H1 (cell line): ENCODE results near the gene BHLHE23. TPM values are rescaled to one million over a fixed set of nuclear protein-coding genes. Genes with fewer than 3 reads are reported as not detected.

Experiments
- ATF2 ChIP-seq: IDR thresholded peaks from 2 replicates; pipeline ENCODE4 v1.6.1; 2012; ENCODE audit warnings: low read length, inconsistent platforms
- CEBPB ChIP-seq: IDR thresholded peaks from 2 replicates; pipeline ENCODE4 v1.6.1; 2012; ENCODE audit warnings: low read depth, low read length
- CHD7 ChIP-seq: fragments of 300-600 bp; sonication (generic); IDR thresholded peaks from 2 replicates; pipeline ENCODE4 v1.7.1; 2012; ENCODE audit warnings: low read length, moderate library complexity, mild to moderate bottlenecking, inconsistent platforms; ENCODE audit not compliant: insufficient replicate concordance
- RAD21 ChIP-seq, 2 experiments: IDR thresholded peaks in 1 of 2; conservative IDR thresholded peaks in 1 of 2; 2 replicates each; pipeline ENCODE4 v1.6.1; 2011; ENCODE audit warnings: low read depth in 2 of 2, low read length in 2 of 2, improper control_type of control experiment in 1 of 2, inconsistent platforms in 1 of 2, mild to moderate bottlenecking in 1 of 2, moderate library complexity in 1 of 2
- SAP30 ChIP-seq: fragments of 300-600 bp; sonication (generic); IDR thresholded peaks from 2 replicates; pipeline ENCODE4 v1.7.1; 2012; ENCODE audit warnings: low read length, moderate library complexity, mild to moderate bottlenecking, inconsistent platforms; ENCODE audit not compliant: insufficient read depth, insufficient replicate concordance
- SP4 ChIP-seq: IDR thresholded peaks from 2 replicates; pipeline ENCODE4 v1.6.1; 2012; ENCODE audit warnings: low read length, inconsistent platforms
- TAF7 ChIP-seq: optimal IDR thresholded peaks from 2 replicates; pipeline ENCODE3; 2011; ENCODE audit warnings: low read depth, mild to moderate bottlenecking, inconsistent platforms, low read length, moderate library complexity, borderline replicate concordance
- polyA plus RNA-seq, 7 experiments: library from polyadenylated mRNA; depleted of rRNA in 3 of 7; stranded (reverse) in 5 of 7; unstranded in 2 of 7; fragments of >200 nt in 5 of 7; fragments of 200-250 nt in 2 of 7; gene quantifications; 1 replicate in 5 of 7; 2 replicates in 1 of 7; 4 replicates in 1 of 7; pipeline versions ENCODE4 v1.2.1 to v1.2.3, GENCODE V29; 2011 to 2013; ENCODE audit warnings: missing spikeins in 2 of 7, mixed read lengths in 2 of 7
- total RNA-seq: library from RNA; stranded (reverse); fragmentation: NEBNext Ultra II Directional; extraction: Animal tissue kit (Norgen Biotek cat#: 25700); gene quantifications from 2 replicates; pipeline ENCODE4 v1.2.1, GENCODE V29; 2021

BHLHE23 gene
- total and polyA plus RNA-seq, 2 of the 8 experiments (the other 6 are each of a cell fraction or from before 2014, with no cell fraction given): 0.47 TPM; not detected in 1

GRCh38 chr20:63028461-63028921 is 21.7 kb upstream of the BHLHE23 start (continued):
- TF ChIP-seq CEBPB (no peak), TAF7 (no peak), SAP30 (no peak), RAD21 (IDR thresholded peaks at IDR 0.05 in 1 of 2, conservative IDR thresholded peaks at IDR 0.05 in 1 of 2; ENCODE audit: low read depth in 2 of 2, low read length in 2 of 2) (no peak), ATF2 (no peak), CHD7 (no peak), SP4 (no peak)
- TF ChIP-seq, all 59 proteins: peak for 0
